Measurements from ENCODE around the gene C4orf50.

Gene C4orf50

DNA sequence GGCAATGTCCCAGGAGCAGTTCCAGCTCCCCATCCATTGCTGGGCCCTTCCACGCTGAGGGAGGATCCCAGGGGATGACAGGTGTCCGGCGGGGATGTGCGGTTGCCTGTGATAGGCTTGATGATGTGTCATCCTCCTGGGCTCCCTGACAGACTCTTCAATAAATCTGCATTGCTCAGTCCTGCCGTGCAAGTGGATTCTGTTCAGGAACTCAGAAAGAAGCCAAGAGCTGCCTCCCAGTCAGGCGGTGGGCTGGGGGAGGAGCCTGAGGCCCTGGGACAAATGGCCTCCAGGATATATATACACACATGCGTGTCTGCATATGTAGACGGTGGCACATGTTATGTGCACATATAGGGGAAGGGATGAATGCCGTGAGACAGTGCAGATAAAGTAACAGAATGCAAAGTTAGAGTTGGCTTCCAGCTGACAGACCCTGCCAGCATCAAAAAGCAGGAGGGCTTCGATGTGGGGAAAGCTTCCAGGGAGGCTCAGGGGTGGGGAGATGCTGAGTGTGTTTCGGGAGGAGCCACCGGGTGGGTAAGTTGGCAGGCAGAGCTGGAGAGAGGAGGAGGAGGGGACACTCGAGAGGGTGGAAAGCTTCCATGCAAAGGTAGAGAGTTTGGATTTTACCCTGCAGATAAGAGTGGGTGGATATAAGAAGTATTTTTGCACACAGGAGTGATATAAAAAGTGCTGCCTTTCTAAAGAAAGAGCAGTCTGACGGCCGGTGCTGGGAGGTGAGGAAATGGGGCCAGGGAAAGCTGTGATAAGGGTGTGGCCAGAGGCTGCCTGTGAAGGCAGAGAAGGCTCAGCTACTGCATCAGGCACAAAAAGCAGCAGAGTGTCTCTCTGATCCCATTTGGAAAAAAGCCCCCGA, 96.9 kb downstream of the C4orf50 start:
- DNase-seq (ENCODE audit: low read depth): no peak

GRCh38 chr4:5919571-5919970, 98.7 kb downstream of the C4orf50 start:
- DNase-seq (ENCODE audit: low read depth): no peak

DNA sequence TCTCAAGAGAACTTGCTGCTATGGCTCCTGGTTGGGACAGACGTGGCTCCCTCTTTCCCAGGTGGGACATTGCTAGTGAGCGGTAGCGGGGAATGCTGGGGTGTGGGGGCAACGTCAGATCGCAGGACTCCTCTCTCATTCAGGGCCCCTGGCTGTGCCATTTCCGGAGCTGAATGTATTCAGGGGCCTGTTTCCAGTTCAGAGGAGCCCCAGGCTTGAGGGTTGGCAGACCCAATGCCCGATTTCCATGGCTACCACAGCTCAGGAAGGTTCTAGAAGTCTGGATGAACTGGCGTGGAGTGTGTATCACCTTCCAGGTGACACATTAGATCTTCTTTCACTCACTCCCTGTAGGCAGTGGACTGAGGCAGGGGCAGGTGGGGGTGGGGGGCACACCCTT, 99.2 kb downstream of the C4orf50 start:
- DNase-seq (ENCODE audit: low read depth): no peak

- DNase-seq (ENCODE audit: low read depth): no peak
Observed at GRCh38 chr4:5918331-5918985, 99.8 kb downstream of the C4orf50 start.

DNA sequence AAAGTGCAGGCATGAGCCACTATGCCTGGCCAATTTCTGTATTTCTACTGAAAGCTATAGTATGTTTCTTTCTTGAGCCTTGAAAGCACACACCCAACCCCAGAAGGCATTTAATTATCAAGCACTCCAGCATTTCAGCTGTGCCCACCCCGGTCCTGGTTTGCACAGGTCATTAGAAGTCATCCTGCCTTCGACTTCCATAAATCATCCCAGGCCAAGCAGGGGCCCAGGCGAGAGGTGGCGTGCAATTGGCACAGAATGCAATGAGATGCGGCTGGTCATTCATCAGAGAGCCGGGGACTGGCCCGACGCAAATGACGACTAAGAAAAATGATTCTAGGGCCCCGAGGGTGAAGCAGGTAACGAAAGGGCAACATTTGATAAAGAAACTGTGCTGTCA, 100.6 kb downstream of the C4orf50 start:
- DNase-seq (ENCODE audit: low read depth): no peak

DNA sequence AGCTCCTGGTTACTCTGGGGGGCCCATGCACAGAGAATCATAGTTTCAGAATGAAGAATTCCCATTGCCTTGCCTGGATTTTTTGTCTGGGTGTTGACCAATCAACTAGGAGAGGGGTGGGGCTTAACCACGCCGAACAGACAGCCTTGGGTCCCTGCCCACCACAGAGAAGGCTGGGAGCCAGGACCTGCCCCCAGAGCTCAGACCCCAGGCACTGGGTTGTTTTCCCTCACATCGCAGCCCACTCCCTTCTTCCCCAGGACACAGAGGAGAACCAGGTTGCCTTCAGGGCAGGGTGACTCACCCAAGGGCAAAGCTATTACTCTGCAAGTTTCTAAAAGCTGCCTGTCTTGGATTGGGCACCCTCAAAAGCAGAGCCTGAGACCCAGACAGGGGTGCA, 102.0 kb downstream of the C4orf50 start:
- DNase-seq (ENCODE audit: low read depth): no peak

DNA sequence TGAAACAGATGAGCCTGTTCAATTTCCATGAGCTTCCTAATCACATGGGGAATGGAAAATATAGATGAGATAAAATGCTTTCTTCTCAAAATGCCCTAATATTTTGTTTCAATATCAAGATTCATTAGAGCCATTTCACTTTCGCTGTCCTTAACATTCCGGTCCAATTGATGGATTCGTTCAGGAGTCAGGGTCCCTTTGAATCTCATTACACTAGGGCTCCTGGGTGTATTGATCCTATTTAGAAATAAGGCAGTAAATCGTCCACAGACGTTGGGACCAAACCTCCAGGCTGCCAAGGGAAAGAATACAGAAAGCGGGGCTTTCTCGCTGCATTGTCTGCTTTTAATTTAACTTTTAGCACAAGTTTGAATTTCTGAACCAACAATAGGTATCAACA, 104.8 kb downstream of the C4orf50 start:
- no peak for DNase-seq (ENCODE audit: low read depth)

GRCh38 chr4:5912614-5913019, 105.6 kb downstream of the C4orf50 start:
- DNase-seq (ENCODE audit: low read depth): no peak

DNA sequence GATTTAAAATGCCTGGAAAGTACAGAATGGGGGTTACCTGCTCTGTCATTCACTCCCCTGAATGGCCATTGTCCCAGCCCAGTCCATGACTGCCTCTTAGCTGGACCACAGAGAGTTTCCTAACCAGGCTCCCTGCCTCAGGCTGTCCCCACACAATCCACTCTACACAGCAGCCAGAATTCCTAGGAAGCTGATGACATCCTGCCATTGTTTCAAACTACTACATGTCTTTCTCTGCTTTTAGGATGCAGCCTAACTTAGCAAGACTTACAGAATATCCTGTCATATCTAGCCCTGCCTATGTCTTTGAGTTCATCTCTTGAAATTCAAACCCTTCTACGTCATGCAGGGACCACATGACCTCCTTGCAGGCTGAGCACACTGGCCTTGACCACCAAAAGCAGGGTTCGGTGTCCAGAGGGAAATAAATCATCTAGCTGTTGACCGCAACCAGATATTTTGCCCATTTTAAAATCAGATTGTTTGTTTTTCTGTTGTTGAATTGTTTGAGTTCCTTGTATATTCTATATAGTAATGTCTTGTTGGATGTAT, 109.3 kb downstream of the C4orf50 start:
- no peak for DNase-seq (ENCODE audit: low read depth)

- DNase-seq (ENCODE audit: low read depth): no peak
Observed at GRCh38 chr4:5906191-5906590, 112.0 kb downstream of the C4orf50 start.

- DNase-seq (ENCODE audit: low read depth): no peak
Observed at GRCh38 chr4:5905714-5906113, 112.5 kb downstream of the C4orf50 start.

GRCh38 chr4:5900844-5901243, 117.4 kb downstream of the C4orf50 start:
- no peak for DNase-seq (ENCODE audit: low read depth)

DNA sequence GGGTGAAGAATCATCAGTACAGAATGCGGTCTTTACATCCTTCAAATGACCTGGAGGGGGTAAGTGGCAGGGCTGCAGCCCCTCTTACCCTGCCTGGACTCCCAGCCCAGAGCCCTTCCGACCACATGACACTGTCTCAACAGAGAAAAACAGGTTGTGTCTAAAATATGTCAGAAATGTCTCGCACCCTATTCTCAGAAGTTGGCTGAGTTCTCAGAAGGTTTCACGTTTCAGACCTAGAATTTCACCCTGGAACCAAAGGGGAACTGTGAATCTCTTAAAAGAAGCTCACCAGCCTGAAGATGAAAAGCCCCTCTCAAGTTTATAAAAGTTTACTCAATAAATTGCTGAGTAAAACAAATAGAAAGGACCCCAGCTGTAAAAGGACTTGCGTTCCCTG, 118.3 kb downstream of the C4orf50 start:
- no peak for DNase-seq (ENCODE audit: low read depth)

DNA sequence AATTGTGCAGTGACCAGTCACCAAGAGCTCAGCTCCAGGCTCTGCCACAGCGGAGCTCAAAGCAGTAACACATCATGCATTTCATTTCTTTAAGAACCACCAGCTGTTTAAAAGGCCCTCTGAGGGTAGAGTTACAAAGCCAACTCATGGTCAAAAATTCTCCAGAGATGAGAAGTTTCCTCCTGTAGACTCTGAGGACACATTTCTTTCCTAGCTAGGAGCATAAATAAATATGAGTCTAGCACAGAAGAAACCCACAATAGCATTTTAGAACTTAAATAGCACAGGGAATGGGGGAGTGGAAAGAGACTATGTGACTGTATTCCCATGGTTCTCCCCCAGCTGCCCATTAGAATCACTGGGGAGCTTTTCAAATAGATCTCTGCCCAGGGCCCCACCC, 118.8 kb downstream of the C4orf50 start:
- no peak for DNase-seq (ENCODE audit: low read depth)

DNA sequence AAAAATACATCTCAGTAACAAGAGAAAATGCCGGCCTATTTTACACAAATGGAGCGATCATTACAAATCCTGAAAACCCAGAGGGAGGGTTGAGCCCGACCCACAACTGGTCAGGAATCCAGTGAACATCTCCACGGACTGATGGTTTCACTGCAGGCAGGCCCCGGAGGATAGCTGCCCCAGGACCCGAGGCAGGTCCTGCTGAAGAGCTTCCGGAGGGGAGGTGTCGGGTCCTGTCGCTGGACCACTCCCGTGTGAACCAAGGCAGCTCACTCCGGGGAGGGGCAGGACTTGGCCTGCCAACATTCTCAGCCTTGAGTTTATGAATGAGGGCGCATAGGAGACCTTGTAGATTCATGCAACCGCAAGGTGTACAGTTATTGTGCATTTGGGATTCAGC, 120.6 kb downstream of the C4orf50 start:
- DNase-seq (ENCODE audit: low read depth): no peak

DNA sequence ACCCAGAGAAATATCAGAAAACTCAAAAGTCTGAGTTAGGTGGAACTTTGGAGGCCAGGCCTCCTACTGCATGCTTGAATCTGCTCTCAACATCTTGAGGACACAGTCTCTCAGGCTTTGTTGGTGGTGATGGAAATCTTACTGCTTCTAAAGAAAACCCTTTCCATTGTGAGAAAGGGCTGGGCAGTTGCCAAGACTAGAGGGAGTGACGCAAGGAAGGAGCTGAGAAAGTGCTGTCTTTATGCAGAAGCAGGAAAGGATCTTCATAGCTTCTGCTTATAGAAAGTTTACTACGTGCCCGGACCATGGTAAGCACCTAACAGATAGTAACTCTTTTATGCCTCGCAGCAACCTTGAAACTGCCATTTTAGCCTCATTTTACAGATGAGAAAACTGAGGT, 122.9 kb downstream of the C4orf50 start:
- no peak for DNase-seq (ENCODE audit: low read depth)

DNA sequence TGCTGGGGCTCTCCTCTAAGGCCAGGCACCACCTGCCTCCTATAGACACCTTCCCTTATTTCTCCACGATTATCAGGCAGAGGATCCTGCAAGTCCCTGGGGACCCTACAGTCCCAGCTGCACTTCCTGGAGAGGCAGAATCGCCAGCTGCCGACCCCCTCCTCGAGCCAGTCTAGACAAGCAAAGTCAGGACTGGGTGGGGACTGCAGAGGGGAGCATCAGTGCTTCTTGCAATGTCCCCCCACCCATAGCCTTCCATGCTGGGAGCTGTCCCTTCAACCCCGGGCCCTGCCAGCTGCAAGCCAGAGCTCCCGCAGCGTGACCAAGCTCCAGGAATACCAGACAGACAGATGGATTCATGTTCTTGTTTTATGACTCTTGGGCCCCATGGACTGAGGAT, 124.0 kb downstream of the C4orf50 start:
- no peak for DNase-seq (ENCODE audit: low read depth)

- no peak for DNase-seq (ENCODE audit: low read depth)
Observed at GRCh38 chr4:5893591-5893990, 124.6 kb downstream of the C4orf50 start.

GRCh38 chr4:5893004-5893580, 125.1 kb downstream of the C4orf50 start, which contains the start of gene CRMP1:
Gene CRMP1 (minus strand): TSS chr4:5893086. CDS start chr4:5892969, 117 bp downstream.
- DNase-seq (ENCODE audit: low read depth): no peak

DNA sequence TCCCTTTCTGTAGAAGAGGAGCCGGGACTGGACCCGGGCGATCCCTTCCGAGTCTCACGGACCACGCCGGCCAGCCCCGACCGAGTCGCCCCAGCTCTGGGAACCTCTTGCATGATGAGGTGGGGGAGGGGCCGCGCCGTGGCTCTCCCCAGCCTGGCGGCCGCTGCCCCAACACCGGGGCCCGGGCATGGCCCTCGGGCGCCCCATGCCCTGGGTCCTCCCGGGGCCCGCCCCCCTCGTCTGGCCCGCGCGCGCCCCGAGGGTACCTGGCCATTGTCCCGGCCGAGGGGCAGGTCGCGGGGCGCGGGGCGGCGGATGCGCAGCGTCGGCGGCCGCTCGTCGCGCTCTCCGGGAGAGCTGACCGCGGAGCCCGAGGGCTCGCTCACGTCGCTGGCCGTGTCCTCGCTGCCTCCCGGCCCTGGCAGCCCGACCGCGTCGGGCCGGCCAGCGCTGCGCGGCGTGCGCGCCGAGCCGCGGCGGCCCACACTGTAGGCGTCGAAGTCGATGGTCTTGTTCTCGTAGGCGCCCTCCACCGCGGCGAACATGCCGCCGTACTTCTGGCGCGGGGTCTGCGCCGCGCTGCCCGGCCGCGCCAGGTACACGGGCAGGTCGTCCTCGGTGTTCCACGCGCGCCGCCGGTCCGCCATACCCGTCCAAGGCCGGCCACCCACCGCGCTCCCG, 125.8 kb downstream of the C4orf50 start:
- no peak for DNase-seq (ENCODE audit: low read depth)

DNA sequence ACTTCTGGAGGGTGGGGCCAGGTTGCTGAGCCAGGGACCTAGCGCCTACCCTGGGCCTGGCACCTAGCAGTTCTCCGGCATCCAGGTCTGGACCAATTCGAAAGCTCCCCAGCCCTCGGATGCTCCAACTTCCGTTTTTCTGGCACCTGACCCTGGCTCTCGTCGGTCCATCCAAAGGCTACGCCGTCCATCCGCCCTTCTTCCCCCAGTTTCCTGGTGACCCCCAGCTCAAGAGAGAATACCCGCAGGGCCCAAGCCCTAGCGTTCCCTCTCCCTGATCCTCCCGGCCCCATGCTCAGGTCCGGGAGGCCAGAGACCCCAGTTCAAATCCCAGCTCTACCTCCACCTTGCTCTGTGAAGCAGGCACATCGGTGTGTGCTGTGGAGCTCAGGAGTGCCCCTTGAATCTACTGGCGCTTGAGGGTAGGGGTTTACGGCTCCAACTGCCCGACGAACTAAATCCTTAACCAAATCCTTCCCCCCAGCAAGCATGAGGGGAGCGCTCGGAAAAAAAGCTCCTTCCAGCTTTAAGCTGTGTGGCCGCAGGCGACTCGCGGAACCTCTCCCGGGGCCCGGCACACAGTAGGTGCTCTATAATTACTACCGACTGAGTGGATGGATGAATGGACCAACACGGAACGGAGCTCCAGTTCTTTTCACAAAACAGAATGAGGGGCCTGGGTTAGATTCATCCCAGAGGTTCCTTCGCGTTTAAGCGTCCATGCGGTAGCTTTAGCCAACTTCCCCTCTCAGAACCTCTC, 126.5 kb downstream of the C4orf50 start:
- no peak for DNase-seq (ENCODE audit: low read depth)

Data from activated T-cell treated with anti-CD3 and anti-CD28 coated beads for 1 hour (primary cell).